B cell (primary cell): Measurements from ENCODE around the gene CHAMP1. TPM values are rescaled to one million over a fixed set of nuclear protein-coding genes. Genes with fewer than 3 reads are reported as not detected.

ENCODE experiments used
- ATAC-seq: fragments of 200-7000 bp; cut with Tn5 transposase; one replicate; pipeline ENCODE4 v1.10.0; 2021; ENCODE audit warnings: low read depth, mild to moderate bottlenecking, moderate number of reproducible peaks, moderate library complexity
- CTCF ChIA-PET: fragments of 350-600 bp; sonication (Branson Sonifier 250); formaldehyde crosslinking; loops from one replicate; lab custom pipeline; 2021; ENCODE audit warnings: antibody characterized with exemption, inconsistent platforms; lab: Charles Lee
- POLR2A ChIA-PET: fragments of 350-600 bp; sonication (Branson Sonifier 250); formaldehyde crosslinking; loops from one replicate; lab custom pipeline; 2021; ENCODE audit warnings: antibody characterized with exemption; lab: Charles Lee
- DNase-seq: peaks from one replicate; pipeline ENCODE4 v3.0.0; 2013
- H2AFZ ChIP-seq: 2 replicates; pipeline ENCODE4 v1.6.1; 2012; ENCODE audit warnings: mild to moderate bottlenecking, low read depth, low read length; ENCODE audit not compliant: insufficient read depth, poor library complexity, severe bottlenecking
- H3K27ac ChIP-seq, 2 donors: 1 replicate in 1 of 2; 2 replicates in 1 of 2; pipeline ENCODE4 v1.5.1; 2012 to 2013; ENCODE audit warnings: low read length in 2 of 2, mild to moderate bottlenecking in 2 of 2, moderate library complexity in 1 of 2
- H3K27me3 ChIP-seq, 4 experiments: fragments of 200-600 bp in 1 of 4; sonication (generic) in 1 of 4; replicated peaks in 1 of 4; 1 replicate in 2 of 4; 2 replicates in 2 of 4; pipeline versions ENCODE4 v1.6.1 to v1.7.0; 2013 to 2016; ENCODE audit warnings: low read length in 3 of 4, mild to moderate bottlenecking in 2 of 4, mixed read lengths in 1 of 4, moderate library complexity in 1 of 4; ENCODE audit not compliant: insufficient read depth in 4 of 4, control insufficient read depth in 3 of 4; ENCODE audit errors: control extremely low read depth in 1 of 4
- H3K36me3 ChIP-seq, 2 experiments: replicated peaks in 1 of 2; 1 replicate in 1 of 2; 2 replicates in 1 of 2; pipeline versions ENCODE4 v1.6.1 to v1.7.1; 2013; ENCODE audit warnings: low read length in 1 of 2; ENCODE audit not compliant: insufficient read depth in 2 of 2, control insufficient read depth in 1 of 2; ENCODE audit errors: control extremely low read depth in 1 of 2, extremely low read depth in 1 of 2
- H3K4me1 ChIP-seq, 2 donors: fragments of 200-600 bp in 1 of 2; sonication (generic) in 1 of 2; 1 replicate in 1 of 2; 2 replicates in 1 of 2; pipeline versions ENCODE4 v1.5.1 to v1.6.1; 2013 to 2017; ENCODE audit warnings: low read length in 2 of 2; ENCODE audit not compliant: control insufficient read depth in 2 of 2, insufficient read depth in 2 of 2
- H3K4me2 ChIP-seq: replicated peaks from 2 replicates; pipeline ENCODE3; 2012; ENCODE audit warnings: mild to moderate bottlenecking, low read depth, low read length; ENCODE audit not compliant: poor library complexity, severe bottlenecking
- H3K4me3 ChIP-seq, 5 experiments: fragments of 200-600 bp in 1 of 5; sonication (generic) in 1 of 5; 1 replicate in 3 of 5; 2 replicates in 2 of 5; pipeline versions ENCODE4 v1.5.1 to v1.7.0; 2011 to 2016; ENCODE audit warnings: low read length in 4 of 5, mild to moderate bottlenecking in 4 of 5, low read depth in 2 of 5, control low read depth in 1 of 5, moderate library complexity in 1 of 5; ENCODE audit not compliant: insufficient read depth in 1 of 5; ENCODE audit errors: control extremely low read depth in 1 of 5, extremely low read depth in 1 of 5
- H3K79me2 ChIP-seq: fragments of 200-600 bp; sonication (generic); one replicate; pipeline ENCODE4 v1.6.0; 2016; ENCODE audit warnings: low read length; ENCODE audit not compliant: control insufficient read depth, insufficient read depth
- H3K9ac ChIP-seq: fragments of 200-600 bp; sonication (generic); 2 replicates; pipeline ENCODE4 v1.6.1; 2017; ENCODE audit warnings: mild to moderate bottlenecking, low read length, moderate library complexity
- H3K9me3 ChIP-seq, 3 donors: one replicate each; pipeline versions ENCODE4 v1.6.1 to v1.7.1; 2013; ENCODE audit warnings: low read length in 2 of 3; ENCODE audit not compliant: control insufficient read depth in 2 of 3, insufficient read depth in 1 of 3; ENCODE audit errors: control extremely low read depth in 1 of 3
- H4K20me1 ChIP-seq: 2 replicates; pipeline ENCODE4 v1.6.0; 2012; ENCODE audit warnings: mild to moderate bottlenecking, low read length; ENCODE audit not compliant: insufficient read depth, control insufficient read depth, poor library complexity, severe bottlenecking
- H3K27ac Mint-ChIP-seq: one replicate; pipeline ENCODE4 v1.8.0; 2021; ENCODE audit warnings: mixed read lengths
- H3K27me3 Mint-ChIP-seq: one replicate; pipeline ENCODE4 v1.8.0; 2021; ENCODE audit warnings: mixed read lengths
- H3K4me1 Mint-ChIP-seq: one replicate; pipeline ENCODE4 v1.8.0; 2021; ENCODE audit warnings: mixed read lengths
- H3K4me3 Mint-ChIP-seq: one replicate; pipeline ENCODE4 v1.8.0; 2021; ENCODE audit warnings: mixed read lengths
- H3K9me3 Mint-ChIP-seq: one replicate; pipeline ENCODE4 v1.8.0; 2022; ENCODE audit warnings: mixed read lengths; ENCODE audit not compliant: insufficient read depth
- EZH2 ChIP-seq: IDR thresholded peaks from 2 replicates; pipeline ENCODE4 v1.6.1; 2012; ENCODE audit warnings: borderline replicate concordance, low read depth, mild to moderate bottlenecking, moderate library complexity, low read length; ENCODE audit not compliant: insufficient read depth, poor library complexity, severe bottlenecking
- WGBS: methylation state at CpG from one replicate; pipeline ENCODE4 v1.1.5; 2013; ENCODE audit warnings: missing lambda C conversion rate; ENCODE audit not compliant: insufficient coverage; 5-methylcytosine and 5-hydroxymethylcytosine counted together
- intact Hi-C: fragments of 100-400 bp; cut with micrococcal nuclease; formaldehyde crosslinking; loops from one replicate; pipeline ENCODE4 v1.10.0; 2022
- polyA plus RNA-seq: library from polyadenylated mRNA; depleted of rRNA; stranded (reverse); fragments of >200 nt; gene quantifications from 2 replicates; pipeline ENCODE4 v1.2.3, GENCODE V29; 2012
- total RNA-seq, 2 donors: library from RNA; stranded (reverse); fragments of 120-200 nt in 1 of 2; gene quantifications; 1 replicate in 1 of 2; 2 replicates in 1 of 2; pipeline versions ENCODE4 v1.2.3 to v1.2.4, GENCODE V29; 2013 to 2022
- TF ChIP-seq, protein P1 (sequence below): fragments of 200-600 bp; IDR thresholded peaks from one replicate; pipeline ENCODE4 v1.8.0; 2022; ENCODE audit warnings: antibody characterized with exemption, mild to moderate bottlenecking

The CHAMP1 gene
- total and polyA plus RNA-seq, 2 donors (not counting 1 experiment from before 2014, with no cell fraction given) = 14.5 to 34.7 TPM

DNA sequence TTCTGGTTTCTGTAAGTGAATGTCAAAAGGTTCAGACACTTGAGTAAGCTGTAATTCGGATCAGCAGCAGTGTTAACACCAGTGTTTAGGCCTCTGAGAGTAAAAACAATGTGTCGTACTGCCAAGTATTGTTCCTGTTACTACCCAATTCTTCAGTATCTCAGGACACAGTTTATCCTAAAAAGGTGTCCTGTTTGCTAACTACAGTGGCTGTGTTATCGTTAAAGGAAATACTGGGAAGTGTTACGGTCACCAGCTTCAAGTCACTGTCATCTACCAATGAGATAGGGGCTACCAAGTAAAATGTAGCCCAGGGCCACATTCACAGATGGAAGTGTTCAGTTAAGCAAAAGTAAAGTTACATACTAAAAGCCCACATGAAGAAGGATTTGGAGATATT lies 35.2 kb upstream of the CHAMP1 start:
- no peaks in the 10 kb centered on the region for H3K27me3 ChIP-seq
- ChIA-PET POLR2A (no interaction called here), CTCF (interaction anchor here (1.6 kb wide), 1 partner anchor 10 kb away, joined by 5 read pairs; no protein-coding TSS in a partner anchor)
- intact Hi-C loops = no loop called here
- H3K9me3 Mint-ChIP-seq = no peaks in the 10 kb centered on the region
- TF ChIP-seq, protein P1, sequence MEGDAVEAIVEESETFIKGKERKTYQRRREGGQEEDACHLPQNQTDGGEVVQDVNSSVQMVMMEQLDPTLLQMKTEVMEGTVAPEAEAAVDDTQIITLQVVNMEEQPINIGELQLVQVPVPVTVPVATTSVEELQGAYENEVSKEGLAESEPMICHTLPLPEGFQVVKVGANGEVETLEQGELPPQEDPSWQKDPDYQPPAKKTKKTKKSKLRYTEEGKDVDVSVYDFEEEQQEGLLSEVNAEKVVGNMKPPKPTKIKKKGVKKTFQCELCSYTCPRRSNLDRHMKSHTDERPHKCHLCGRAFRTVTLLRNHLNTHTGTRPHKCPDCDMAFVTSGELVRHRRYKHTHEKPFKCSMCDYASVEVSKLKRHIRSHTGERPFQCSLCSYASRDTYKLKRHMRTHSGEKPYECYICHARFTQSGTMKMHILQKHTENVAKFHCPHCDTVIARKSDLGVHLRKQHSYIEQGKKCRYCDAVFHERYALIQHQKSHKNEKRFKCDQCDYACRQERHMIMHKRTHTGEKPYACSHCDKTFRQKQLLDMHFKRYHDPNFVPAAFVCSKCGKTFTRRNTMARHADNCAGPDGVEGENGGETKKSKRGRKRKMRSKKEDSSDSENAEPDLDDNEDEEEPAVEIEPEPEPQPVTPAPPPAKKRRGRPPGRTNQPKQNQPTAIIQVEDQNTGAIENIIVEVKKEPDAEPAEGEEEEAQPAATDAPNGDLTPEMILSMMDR = no peak
- no peak for TF ChIP-seq EZH2
- H3K4me1 ChIP-seq = peaks cover 23 to 30% of the 10 kb centered on the region in 2 donors
- H3K27me3 Mint-ChIP-seq = no peaks in the 10 kb centered on the region
- H4K20me1 ChIP-seq = peaks cover 7% of the 10 kb centered on the region
- H3K4me3 Mint-ChIP-seq = no peak overlapping the region
- no peak for DNase-seq
- no CpG with 5 or more reads among the region's 4 CpGs for WGBS
- ATAC-seq = no peak
- no peak overlapping the region for H3K4me3 ChIP-seq
- peaks cover 29% of the 10 kb centered on the region for H3K4me1 Mint-ChIP-seq
- peaks cover 21% of the 10 kb centered on the region for H3K79me2 ChIP-seq
- H3K9ac ChIP-seq = no peak overlapping the region
- peaks cover 0 to 26% of the 10 kb centered on the region in 2 experiments for H3K36me3 ChIP-seq
- no peak overlapping the region for H3K4me2 ChIP-seq
- H3K27ac ChIP-seq = peak overlapping the region in 1 of 2 donors; percentile 90
- H3K9me3 ChIP-seq = no peaks in the 10 kb centered on the region
- H3K27ac Mint-ChIP-seq = peak overlapping the region; percentile 81
- no peak overlapping the region for H2AFZ ChIP-seq

DNA sequence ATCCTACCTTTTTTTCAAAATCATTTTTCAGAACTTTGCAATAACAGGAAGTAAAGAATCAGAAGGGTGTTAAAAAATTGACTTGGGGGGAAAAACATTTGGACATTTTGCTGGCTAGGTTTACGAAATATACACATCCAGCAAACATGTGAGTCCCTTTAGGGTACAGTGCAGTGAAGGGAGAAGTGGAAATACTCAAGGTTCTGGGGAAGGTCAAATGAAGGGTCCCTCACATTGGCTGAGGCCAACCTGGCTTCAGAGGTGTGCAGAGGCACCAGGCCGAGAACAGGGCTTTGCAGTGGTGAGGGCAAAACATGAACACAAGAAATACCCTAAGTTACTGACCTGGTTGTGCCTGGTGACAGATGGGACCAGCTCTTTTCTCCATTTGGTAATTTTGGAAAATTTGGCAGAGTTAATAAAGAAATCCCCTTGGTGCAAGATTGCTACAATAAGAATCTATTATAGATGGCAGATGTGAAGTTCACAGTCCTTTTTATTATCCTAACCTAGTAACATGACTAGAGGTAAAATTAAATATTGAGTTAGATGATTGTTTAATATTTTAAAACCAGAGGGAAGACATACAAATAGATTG lies 34.4 kb upstream of the CHAMP1 start:
- Histone ChIP-seq H4K20me1 (peaks cover 10% of the 10 kb centered on the region), H3K27me3 (no peaks in the 10 kb centered on the region), H3K4me3 (no peak overlapping the region), H3K9me3 (no peaks in the 10 kb centered on the region), H3K79me2 (peaks cover 29% of the 10 kb centered on the region), H3K9ac (no peak overlapping the region), H3K27ac (peak overlapping the region; percentile 83 to 90), H3K36me3 (peaks cover 0 to 23% of the 10 kb centered on the region in 2 experiments), H2AFZ (no peak overlapping the region), H3K4me2 (peak overlapping the region; percentile 84), H3K4me1 (peaks cover 23 to 30% of the 10 kb centered on the region in 2 donors)
- ATAC-seq = no peak
- ChIA-PET CTCF (interaction anchor here (1.6 kb wide), 1 partner anchor 11 kb away, joined by 5 read pairs; no protein-coding TSS in a partner anchor), POLR2A (interaction anchor here (1.0 to 2.4 kb wide), 2 partner anchors 34 to 36 kb away, joined by 3 to 10 read pairs; partner anchors contain the start of gene CHAMP1)
- TF ChIP-seq, protein P1 = no peak
- no peak for TF ChIP-seq EZH2
- Mint-ChIP-seq H3K4me1 (peaks cover 31% of the 10 kb centered on the region), H3K4me3 (peak overlapping the region; percentile 89), H3K27ac (peak overlapping the region; percentile 81), H3K27me3 (no peaks in the 10 kb centered on the region), H3K9me3 (no peaks in the 10 kb centered on the region)
- 100% methylated on average over 2 of the region's 2 CpGs for WGBS
- intact Hi-C loops = loop anchor here (1.0 to 2.0 kb wide), 2 partner anchors 17 to 45 kb away; no protein-coding TSS in a partner anchor
- DNase-seq = no peak
